GM21619 (cell line): ENCODE data around the gene KERA.

Experiments used
- ATAC-seq: cut with Tn5 transposase; IDR thresholded peaks from one replicate; pipeline ENCODE4 v1.9.1; 2021; ENCODE audit not compliant: unreplicated experiment

The KERA gene

DNA sequence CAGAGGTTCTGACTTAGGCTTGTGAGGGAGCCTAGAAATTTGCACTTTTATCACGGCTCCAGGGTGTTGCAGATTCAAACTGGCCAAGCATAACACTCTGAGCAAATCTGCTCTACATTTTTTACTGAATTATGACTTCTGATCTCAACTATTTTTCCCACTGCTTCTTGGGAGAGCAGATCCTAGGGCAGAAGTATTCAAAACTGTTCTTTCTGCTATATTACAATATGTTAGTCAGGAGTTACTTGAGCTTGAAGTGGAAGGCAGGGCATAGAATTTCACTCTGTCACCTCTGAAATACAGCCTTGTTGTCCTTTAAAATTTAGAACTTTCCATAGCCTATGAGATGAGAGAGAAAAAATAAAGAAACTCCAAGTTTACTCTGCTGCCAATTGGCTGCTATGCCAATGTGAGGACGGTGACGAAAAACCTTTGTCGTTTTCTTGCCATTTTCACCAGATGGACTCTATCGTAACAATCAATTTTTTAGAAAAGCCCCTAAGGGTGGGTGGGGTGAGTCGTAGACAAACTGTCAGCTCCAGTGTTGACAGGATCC, 16.4 kb upstream of the KERA start:
- no peak for ATAC-seq

DNA sequence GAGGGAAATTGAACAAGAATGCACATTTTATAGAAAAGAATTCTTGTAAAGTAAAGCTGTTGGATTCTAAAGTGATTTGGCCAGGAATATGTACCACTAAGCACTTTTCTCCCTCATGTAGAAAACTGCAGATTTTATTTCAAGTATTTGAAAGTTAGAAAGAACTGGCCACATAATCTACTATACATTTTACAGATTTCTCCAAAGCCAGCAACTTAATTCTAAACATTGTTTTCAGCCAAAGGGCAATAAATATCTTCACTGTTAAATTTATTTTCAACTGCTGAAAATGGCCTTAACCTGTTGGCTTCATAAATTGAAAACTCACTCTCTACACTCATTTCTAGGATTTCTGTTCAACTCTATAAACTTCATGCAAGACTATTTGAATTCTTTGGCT, 15.6 kb upstream of the KERA start:
- no peak for ATAC-seq

- no peak for ATAC-seq
Measured at GRCh38 chr12:91072931-91073330, 15.1 kb upstream of the KERA start.

DNA sequence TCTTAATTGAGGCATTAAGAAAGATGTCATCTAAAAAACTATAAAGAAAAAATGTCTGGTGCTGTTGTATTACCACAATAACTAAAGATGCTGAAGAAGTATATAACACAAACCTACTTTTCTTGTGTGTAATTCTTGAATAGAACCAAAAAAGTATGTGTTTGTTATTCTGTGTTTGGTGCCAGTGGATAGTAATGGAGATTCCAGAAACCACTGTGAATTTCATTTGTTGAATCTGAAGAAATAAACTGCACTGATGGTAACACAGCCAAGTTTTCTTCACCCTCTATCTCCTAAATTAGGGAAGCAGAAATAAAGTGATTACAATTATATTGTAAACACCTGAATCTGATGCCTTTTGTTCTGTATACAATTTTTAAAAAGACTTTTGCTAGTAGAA, 13.1 kb upstream of the KERA start:
- ATAC-seq: no peak

GRCh38 chr12:91065396-91065795, 7.6 kb upstream of the KERA start:
- ATAC-seq: no peak

GRCh38 chr12:91064640-91065039, 6.8 kb upstream of the KERA start:
- ATAC-seq: no peak

DNA sequence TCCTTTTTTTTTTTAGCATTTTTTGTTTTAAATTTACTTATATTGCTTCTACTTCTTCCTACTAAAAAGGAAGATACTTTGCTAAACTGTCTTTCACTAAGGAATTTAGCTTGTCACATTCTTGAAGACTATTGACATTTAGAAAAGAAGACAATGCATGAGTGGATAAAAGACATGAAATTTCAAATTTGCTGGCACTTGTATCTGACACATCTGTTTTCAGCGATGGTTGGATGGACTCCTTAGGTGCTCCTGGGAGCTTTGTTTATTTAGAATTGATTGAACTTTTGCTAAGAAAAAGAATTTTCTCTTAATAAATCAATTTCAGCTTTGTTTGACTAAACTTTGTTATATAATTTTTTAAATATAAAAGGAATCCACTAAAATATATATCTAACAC, 3.3 kb upstream of the KERA start:
- no peak for ATAC-seq

GRCh38 chr12:91059211-91059610, 1.4 kb upstream of the KERA start:
- ATAC-seq: no peak

DNA sequence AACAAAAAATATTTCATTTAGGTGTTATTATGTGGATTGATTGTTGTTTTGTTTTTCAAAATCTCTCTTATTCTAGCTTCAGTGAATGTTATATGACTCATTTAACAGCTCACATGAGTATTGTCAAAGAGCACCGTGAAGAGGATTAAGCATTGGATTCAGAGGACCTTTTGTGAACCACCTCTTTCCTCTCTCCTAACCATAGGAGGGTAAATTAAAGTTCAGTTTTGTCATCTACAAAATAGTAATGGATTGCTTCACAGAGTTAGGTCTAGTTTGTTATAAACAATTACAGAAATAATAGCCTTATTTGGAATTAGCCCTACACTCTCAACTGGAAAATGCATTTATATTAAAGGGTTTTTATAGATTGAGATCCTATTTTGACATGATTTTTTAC, 962 bp upstream of the KERA start:
- no peak for ATAC-seq

DNA sequence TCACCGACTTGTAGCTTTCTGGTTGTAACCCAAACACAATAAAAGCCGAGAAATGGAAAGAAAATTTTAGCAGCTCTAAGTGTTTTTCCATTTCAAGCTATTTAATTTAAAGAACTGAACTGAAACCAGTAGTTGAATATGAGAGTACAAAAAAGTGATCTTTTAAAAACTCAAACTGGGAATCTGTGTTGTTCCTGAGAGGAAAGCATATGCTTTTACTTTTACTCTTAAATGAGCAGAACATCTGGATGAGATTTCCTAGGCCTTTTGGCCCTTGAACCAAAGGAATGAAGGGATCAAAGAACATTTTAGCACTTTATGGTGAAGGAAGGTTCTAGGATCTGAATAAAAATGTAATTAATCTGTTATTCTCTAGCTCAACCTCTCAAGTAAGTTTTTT, 1.3 kb downstream of the KERA start:
- ATAC-seq: no peak

GRCh38 chr12:91055976-91056375, 1.8 kb downstream of the KERA start:
- no peak for ATAC-seq

- ATAC-seq: no peak
Measured at GRCh38 chr12:91053951-91054715, 3.7 kb downstream of the KERA start.

DNA sequence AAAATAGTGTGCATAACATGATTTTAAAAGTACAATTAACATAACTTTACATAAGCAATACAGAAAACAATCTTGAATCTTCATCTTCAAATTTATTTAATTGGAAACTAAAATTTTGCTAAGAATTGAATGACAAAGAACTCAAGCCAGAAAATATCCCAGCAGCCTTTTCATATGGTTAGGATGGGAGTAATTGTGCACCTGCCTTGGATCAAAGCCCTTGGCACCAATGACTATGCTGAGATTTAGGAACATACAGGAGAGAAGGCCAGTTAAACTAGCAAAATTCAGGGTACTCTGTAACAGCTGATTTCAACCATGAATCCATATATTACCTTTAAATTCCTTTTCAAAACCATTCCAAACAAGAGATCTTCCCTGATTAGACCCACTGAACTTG, 5.8 kb downstream of the KERA start:
- ATAC-seq: no peak

DNA sequence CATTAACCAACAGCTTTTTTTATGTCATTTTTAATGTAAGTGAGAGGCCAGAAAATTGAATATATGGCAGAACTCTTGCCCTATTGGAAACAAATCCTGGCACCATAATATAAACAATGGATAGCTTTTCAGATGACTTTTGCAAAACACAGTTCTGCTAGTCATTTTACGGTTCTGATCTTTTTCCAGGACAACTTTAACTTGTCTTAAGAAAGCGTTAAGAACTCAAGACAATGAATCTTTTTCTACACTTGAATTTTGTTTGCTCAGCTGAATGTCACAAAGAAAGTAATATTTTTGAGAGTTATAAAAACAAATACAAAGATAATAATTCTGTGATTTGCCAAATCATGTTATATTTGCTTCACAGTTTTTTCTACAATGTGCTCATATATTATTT, 13.2 kb downstream of the KERA start:
- ATAC-seq: no peak

DNA sequence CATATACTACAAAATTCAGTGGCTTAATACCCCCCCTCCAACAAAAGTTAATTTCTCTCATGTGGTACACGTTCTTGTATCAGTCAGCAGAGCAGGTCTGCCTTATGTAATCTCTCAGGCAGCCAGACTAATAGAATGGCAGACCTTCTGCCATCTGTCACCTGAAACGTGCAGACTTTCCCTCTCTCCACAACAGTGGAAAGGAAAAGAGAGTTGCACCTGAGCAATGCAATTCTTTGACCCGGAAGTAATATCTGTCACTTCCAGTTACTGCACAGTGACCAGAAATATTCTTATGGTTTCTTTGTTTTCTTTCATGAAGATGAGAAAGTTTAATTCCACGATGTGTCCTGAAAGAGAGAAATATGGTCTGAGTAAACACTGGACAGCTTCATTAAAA, 14.4 kb downstream of the KERA start:
- ATAC-seq: no peak

GRCh38 chr12:91040096-91040755, 17.6 kb downstream of the KERA start:
- no peak for ATAC-seq

GRCh38 chr12:91037276-91037675, 20.5 kb downstream of the KERA start:
- no peak for ATAC-seq

DNA sequence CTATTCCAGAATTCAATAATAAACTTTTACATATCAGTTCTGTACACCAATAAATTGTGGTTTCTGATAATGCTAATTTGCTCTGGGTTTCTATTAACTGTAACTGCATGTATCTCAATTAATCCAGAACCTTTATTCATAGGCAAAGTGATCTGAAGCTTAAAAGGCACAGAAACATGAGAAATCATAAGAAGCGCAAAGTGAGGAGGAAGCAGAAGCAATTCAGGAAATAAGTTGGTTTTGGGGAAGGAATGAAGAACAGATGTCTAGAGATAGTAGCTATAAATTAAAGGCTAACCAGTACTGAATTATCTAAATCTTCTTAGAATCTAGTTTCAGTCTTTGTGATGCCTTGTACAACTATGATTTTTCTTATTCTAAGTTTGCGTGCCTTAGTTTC, 24.6 kb downstream of the KERA start:
- ATAC-seq: no peak

DNA sequence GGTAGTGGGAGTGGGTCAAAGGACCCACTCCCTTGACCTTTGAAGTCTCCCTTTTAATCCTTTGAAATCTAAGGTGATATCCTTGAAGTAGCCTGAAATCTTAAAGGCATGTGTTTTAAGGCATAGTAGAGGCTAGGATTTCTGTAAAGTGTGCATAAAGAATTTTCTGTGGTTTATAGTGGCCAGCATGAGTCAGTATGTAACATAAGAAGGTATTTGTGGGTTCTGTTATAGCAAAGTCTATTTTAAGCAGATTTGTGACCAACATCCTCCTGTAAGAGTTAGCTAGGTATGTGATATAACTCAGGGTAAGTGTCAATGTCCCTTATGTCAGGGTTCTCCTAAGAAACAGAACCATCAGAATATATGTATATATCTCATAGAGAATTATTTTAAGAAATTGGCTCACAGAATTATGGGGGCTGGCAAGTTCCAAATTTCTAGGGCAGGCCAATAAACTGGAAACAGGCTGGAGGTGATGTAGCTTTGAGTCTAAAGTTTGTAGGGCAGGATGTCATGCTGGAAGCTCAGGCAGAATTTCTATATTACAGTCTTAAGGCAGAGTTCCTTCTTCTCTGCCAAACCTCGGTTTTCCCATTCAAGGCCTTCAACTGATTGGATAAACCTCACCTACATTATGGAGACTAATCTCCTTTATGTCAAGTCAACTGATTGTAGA, 34.4 kb downstream of the KERA start:
- no peak for ATAC-seq

DNA sequence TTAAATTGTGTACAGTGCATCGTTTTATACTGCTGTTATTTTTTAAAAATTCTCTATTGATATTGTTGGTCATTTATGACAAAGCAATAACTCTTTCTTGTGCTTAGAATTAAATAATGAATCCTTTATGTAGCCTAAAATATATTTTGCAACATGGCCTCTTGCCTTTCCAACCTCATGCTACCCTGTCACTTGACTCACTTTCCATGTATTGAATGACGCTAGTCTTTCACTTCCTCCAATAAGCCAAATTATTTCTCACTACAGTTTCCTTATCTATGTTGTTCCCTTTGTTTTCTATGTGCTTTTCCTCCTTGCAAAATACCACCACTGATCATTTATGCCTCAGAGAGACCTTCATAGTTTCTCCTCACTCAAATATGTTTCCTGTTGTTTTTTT, 36.7 kb downstream of the KERA start:
- no peak for ATAC-seq

DNA sequence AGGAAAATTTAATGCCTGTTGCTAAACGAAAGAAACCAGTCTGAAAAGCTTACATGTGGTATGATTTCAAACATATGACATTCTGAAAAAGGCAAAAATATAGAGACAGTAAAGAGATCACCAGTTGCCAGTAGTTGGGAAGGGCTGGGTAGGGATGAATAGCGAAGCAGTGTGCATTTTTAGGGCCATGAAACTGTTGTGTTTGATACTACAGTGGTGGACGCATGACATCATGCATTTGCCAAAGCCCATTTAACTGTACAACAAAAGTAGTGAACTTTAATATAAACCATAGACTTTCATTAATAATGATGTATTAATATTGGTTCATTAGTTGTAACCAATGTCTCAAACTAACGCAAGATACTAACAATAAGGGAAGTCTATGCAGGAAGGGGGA, 38.4 kb downstream of the KERA start:
- ATAC-seq: no peak
